Right cardiac atrium (tissue), 5 donors: ENCODE measurements around the gene TNPO2. TPM values are rescaled to one million over a fixed set of nuclear protein-coding genes. Genes with fewer than 3 reads are reported as not detected.

Experiments used
- ATAC-seq, 2 donors: fragments of 200-7000 bp; cut with Tn5 transposase; one replicate each; pipeline versions ENCODE4 v1.8.0 to v1.9.1; 2020; ENCODE audit warnings: moderate library complexity in 2 of 2, mild to moderate bottlenecking in 1 of 2
- DNase-seq, 3 donors: peaks; one replicate each; pipeline ENCODE4 v3.0.0-alpha.2; 2020
- H3K27ac ChIP-seq: one replicate; pipeline ENCODE4 v1.5.1; 2013; ENCODE audit warnings: mild to moderate bottlenecking, low read length, control low read depth, moderate library complexity
- H3K27me3 ChIP-seq: one replicate; pipeline ENCODE4 v1.6.1; 2013; ENCODE audit not compliant: control insufficient read depth, insufficient read depth
- H3K4me1 ChIP-seq: one replicate; pipeline ENCODE4 v1.6.1; 2013; ENCODE audit warnings: low read length; ENCODE audit not compliant: control insufficient read depth, insufficient read depth
- H3K4me3 ChIP-seq: one replicate; pipeline ENCODE4 v1.5.1; 2013; ENCODE audit warnings: low read length, control low read depth
- H3K9me3 ChIP-seq: one replicate; pipeline ENCODE4 v1.6.1; 2013; ENCODE audit warnings: low read length; ENCODE audit not compliant: control insufficient read depth
- WGBS: extraction: QIAGEN DNeasy Blood & Tissue Kit; methylation state at CpG from one replicate; pipeline ENCODE4 v1.1.7; 2013; 5-methylcytosine and 5-hydroxymethylcytosine counted together
- intact Hi-C, 4 donors: fragments of 100-400 bp; cut with DNase I; formaldehyde crosslinking; loops; one replicate each; pipeline versions ENCODE4 v1.11.0 to v1.14.0; 2022 to 2023
- long read RNA-seq, 4 donors: library from polyadenylated mRNA; unstranded; transcript quantifications; one replicate each; pipeline ENCODE4 v2.0.0, GENCODE V29; 2020 to 2021
- polyA plus RNA-seq: library from polyadenylated mRNA; stranded (reverse); fragments of 200-250 nt; gene quantifications from one replicate; pipeline ENCODE4 v1.2.3, GENCODE V29; 2013
- total RNA-seq, 4 donors: library from RNA; stranded (reverse); fragmentation: NEBNext Ultra II Directional; extraction: Animal tissue kit (Norgen Biotek cat#: 25700); gene quantifications; one replicate each; pipeline ENCODE4 v1.2.1, GENCODE V29; 2021
- donor health status: healthy with polysubstance abuse.
- donor health status: DM: no; HTN: yes; CAD: no.
- donor health status: DM: no; HTN: no; CAD: no.
- donor health status: DM: no; HTN: yes; CAD: no; lungs with severe emphysema.
- donor health status: DM: yes; HTN: yes; CAD: no.

TNPO2 gene
- 10 to 100 TPM; 44.3 to 54.6 (median 45.0) TPM for total RNA-seq
- polyA plus RNA-seq: 24.8 TPM
- long read RNA-seq, donor 1, partial matches to known transcripts: 8 of 37 reads
- long read RNA-seq, donor 1, other reads (novel, unspliced or antisense): 29 of 37 reads
- long read RNA-seq, donor 2, partial matches to known transcripts: 2 of 5 reads
- long read RNA-seq, donor 2, other reads (novel, unspliced or antisense): 3 of 5 reads
- long read RNA-seq, donor 3, partial matches to known transcripts: 2 of 11 reads
- long read RNA-seq, donor 3, other reads (novel, unspliced or antisense): 9 of 11 reads
- long read RNA-seq, donor 4, full-length matches to known transcripts: 2 of 7 reads
- long read RNA-seq, donor 4, partial matches to known transcripts: 0 of 7 reads
- long read RNA-seq, donor 4, other reads (novel, unspliced or antisense): 5 of 7 reads

GRCh38 chr19:12723641-12724426 is at the start of gene TNPO2:
TNPO2 (minus strand) TSS chr19:12723932; CDS start chr19:12720977, 2,955 bp downstream.
- H3K4me1 ChIP-seq: no peaks in the 10 kb centered on the region
- no peaks in the 10 kb centered on the region for H3K9me3 ChIP-seq
- intact Hi-C loops: no loop called here
- peak; percentile 64 to 81 (median 78) for DNase-seq
- peak within 1 kb of the TSS; percentile 84 for H3K27ac ChIP-seq
- peak; percentile 56 to 58 for ATAC-seq
- WGBS: 4% methylated on average over 28 of the region's 28 CpGs
- peak within 1 kb of the TSS; percentile 51 for H3K4me3 ChIP-seq
- no peaks in the 10 kb centered on the region for H3K27me3 ChIP-seq

- peak in 2 of 3 donors; percentile 45 to 53 for DNase-seq
- no peak overlapping the region for H3K4me3 ChIP-seq
- ATAC-seq: peak in 1 of 2 donors; percentile 11
- intact Hi-C loops: no loop called here
- no peak overlapping the region for H3K27ac ChIP-seq
- 61% methylated on average over 4 of the region's 4 CpGs for WGBS
- no peaks in the 10 kb centered on the region for H3K27me3 ChIP-seq
- H3K9me3 ChIP-seq: no peaks in the 10 kb centered on the region
- peaks cover 5% of the 10 kb centered on the region for H3K4me1 ChIP-seq
Measured at GRCh38 chr19:12772323-12772722, 48.6 kb upstream of the TNPO2 start.

- intact Hi-C loops: no loop called here
- no peaks in the 10 kb centered on the region for H3K27me3 ChIP-seq
- no peaks in the 10 kb centered on the region for H3K9me3 ChIP-seq
- no peak overlapping the region for H3K27ac ChIP-seq
- DNase-seq (no peak), ATAC-seq (no peak)
- H3K4me3 ChIP-seq: no peak overlapping the region
- peaks cover 5% of the 10 kb centered on the region for H3K4me1 ChIP-seq
- 94% methylated on average over 13 of the region's 13 CpGs for WGBS
Measured at GRCh38 chr19:12770922-12771321, 47.2 kb upstream of the TNPO2 start.

- no peak overlapping the region for H3K27ac ChIP-seq
- intact Hi-C loops: loop anchor here in 3 of 4 donors (5.0 kb wide), 2 partner anchors 33 to 78 kb away; partner anchors contain the start of genes PRDX2 (in 3 of the 3) and THSD8 (in 3 of the 3)
- H3K4me3 ChIP-seq: no peak overlapping the region
- no peaks in the 10 kb centered on the region for H3K9me3 ChIP-seq
- 58% methylated on average over 37 of the region's 37 CpGs for WGBS
- H3K4me1 ChIP-seq: no peaks in the 10 kb centered on the region
- no peak for ATAC-seq
- H3K27me3 ChIP-seq: no peaks in the 10 kb centered on the region
- no peak for DNase-seq
Measured at GRCh38 chr19:12769689-12770088, 46.0 kb upstream of the TNPO2 start.

DNA sequence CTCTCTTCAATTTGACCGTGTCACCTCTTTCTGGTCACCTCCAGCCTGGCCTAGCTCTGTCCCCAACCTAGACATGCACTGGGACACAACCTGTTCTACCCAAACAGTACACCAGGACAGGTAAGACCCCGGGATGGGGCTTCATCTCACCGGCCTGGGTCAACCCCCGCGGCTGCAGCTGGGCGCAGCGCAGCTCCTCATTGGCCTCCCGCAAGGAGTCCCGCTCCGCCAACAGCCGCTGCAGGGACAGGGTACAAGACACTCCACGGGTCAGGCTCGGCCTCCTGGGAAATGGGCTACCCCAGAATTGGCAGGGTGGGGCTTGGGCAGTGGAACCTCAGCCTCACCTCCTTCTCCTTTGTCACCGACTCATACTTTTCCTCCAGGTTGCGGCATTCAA is 43.9 kb upstream of the TNPO2 start:
- Histone ChIP-seq H3K4me3 (no peak overlapping the region), H3K27ac (no peak overlapping the region), H3K4me1 (no peaks in the 10 kb centered on the region), H3K27me3 (no peaks in the 10 kb centered on the region), H3K9me3 (no peaks in the 10 kb centered on the region)
- DNase-seq: no peak
- intact Hi-C loops: loop anchor here in 3 of 4 donors (2.0 to 5.0 kb wide), 3 partner anchors 35 to 80 kb away; partner anchors contain the start of genes PRDX2 (in 3 of the 3) and THSD8 (in 3 of the 3)
- no peak for ATAC-seq
- 94% methylated on average over 15 of the region's 15 CpGs for WGBS

GRCh38 chr19:12767150-12767549 is 43.4 kb upstream of the TNPO2 start:
- H3K27ac ChIP-seq: no peak overlapping the region
- WGBS: 92% methylated on average over 11 of the region's 11 CpGs

DNA sequence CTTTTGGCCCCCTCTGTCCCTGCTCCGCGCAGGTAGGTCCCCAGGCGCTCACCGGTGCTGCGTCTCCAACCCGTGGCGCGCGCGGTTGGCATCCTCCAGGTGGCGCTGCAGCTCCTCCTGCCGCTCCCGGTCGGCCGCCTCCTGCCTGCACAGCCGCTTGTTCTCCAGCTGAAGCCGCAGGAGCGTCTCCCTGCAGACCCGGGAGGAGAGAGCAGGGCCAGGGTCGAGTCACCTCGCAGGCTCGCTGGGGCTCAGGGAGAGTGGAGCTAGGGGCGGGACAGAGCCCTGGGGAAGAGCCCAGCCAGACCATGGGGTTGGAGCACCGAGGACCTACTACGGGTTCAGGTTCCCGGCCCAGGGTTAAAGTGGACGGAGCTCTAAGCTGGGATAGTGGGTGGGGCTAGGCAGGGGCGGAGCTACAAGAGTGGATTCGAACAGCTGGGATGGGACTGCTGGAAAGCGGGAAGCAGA is 42.4 kb upstream of the TNPO2 start:
- no peak overlapping the region for H3K27ac ChIP-seq
- no peaks in the 10 kb centered on the region for H3K9me3 ChIP-seq
- ATAC-seq (peak; percentile 86 to 91), DNase-seq (peak; percentile 79 to 96 (median 95))
- intact Hi-C loops: loop anchor here in 3 of 4 donors (2.0 to 5.0 kb wide), 3 partner anchors 36 to 81 kb away; partner anchors contain the start of genes PRDX2 (in 3 of the 3) and THSD8 (in 3 of the 3)
- no peaks in the 10 kb centered on the region for H3K4me1 ChIP-seq
- no peaks in the 10 kb centered on the region for H3K27me3 ChIP-seq
- WGBS: 35% methylated on average over 30 of the region's 30 CpGs
- H3K4me3 ChIP-seq: no peak overlapping the region

More at GRCh38 chr19:12767150-12767549, 43.4 kb upstream of the TNPO2 start:
- Histone ChIP-seq H3K4me1 (no peaks in the 10 kb centered on the region), H3K27me3 (no peaks in the 10 kb centered on the region), H3K9me3 (no peaks in the 10 kb centered on the region), H3K4me3 (no peak overlapping the region)
- ATAC-seq (no peak), DNase-seq (no peak)
- intact Hi-C loops: loop anchor here in 3 of 4 donors (2.0 to 5.0 kb wide), 3 partner anchors 35 to 80 kb away; partner anchors contain the start of genes PRDX2 (in 3 of the 3) and THSD8 (in 3 of the 3)

- H3K9me3 ChIP-seq: no peaks in the 10 kb centered on the region
- ATAC-seq: no peak
- H3K4me3 ChIP-seq: no peak overlapping the region
- H3K4me1 ChIP-seq: no peaks in the 10 kb centered on the region
- intact Hi-C loops: loop anchor here in 3 of 4 donors (5.0 kb wide), 2 partner anchors 38 to 83 kb away; partner anchors contain the start of genes PRDX2 (in 3 of the 3) and THSD8 (in 3 of the 3)
- H3K27me3 ChIP-seq: no peaks in the 10 kb centered on the region
- H3K27ac ChIP-seq: no peak overlapping the region
- 96% methylated on average over 16 of the region's 16 CpGs for WGBS
- no peak for DNase-seq
Measured at GRCh38 chr19:12764698-12765097, 41.0 kb upstream of the TNPO2 start.

GRCh38 chr19:12763100-12763499 is 39.4 kb upstream of the TNPO2 start:
- WGBS: 89% methylated on average over 11 of the region's 11 CpGs
- intact Hi-C loops: no loop called here

DNA sequence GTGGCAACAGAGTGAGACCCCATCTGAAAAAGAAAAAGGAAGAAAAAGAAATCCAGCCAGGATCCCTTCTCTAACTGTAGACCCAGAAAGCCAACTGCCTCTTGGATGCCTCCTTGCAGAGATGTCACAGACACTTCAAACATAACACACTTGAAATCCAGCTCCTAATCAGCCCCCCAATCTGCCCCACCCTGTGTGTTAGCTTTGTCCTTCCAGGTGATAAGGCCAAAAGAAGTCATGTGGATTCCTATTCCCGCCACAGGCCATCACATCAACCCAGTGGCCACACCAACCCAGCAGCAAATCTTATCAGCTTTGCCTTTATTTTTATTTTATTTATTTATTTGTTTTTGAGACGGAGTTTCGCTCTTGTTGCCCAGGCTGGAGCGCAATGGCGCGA is 36.0 kb upstream of the TNPO2 start:
- ATAC-seq (no peak), DNase-seq (no peak)
- Histone ChIP-seq H3K4me1 (no peaks in the 10 kb centered on the region), H3K9me3 (no peaks in the 10 kb centered on the region), H3K27ac (no peak overlapping the region), H3K4me3 (no peak overlapping the region), H3K27me3 (no peaks in the 10 kb centered on the region)
- intact Hi-C loops: loop anchor here in 1 of 4 donors (2.0 kb wide), 1 partner anchor 87 kb away; no protein-coding TSS in a partner anchor
- WGBS: 80% methylated on average over 6 of the region's 6 CpGs

More at GRCh38 chr19:12763100-12763499, 39.4 kb upstream of the TNPO2 start:
- peak in 1 of 3 donors; percentile 35 for DNase-seq
- no peaks in the 10 kb centered on the region for H3K4me1 ChIP-seq
- no peak overlapping the region for H3K27ac ChIP-seq
- ATAC-seq: no peak
- no peak overlapping the region for H3K4me3 ChIP-seq
- no peaks in the 10 kb centered on the region for H3K27me3 ChIP-seq
- H3K9me3 ChIP-seq: no peaks in the 10 kb centered on the region
